Neural cell (in vitro differentiated cells): ENCODE data around the gene RAB3C. TPM values are rescaled to one million over a fixed set of nuclear protein-coding genes. Genes with fewer than 3 reads are reported as not detected.

Experiments
- H2AFZ ChIP-seq: fragments of 200-600, 300-800 bp; sonication (generic), shearing (Covaris generic); 2 replicates; pipeline ENCODE4 v1.6.0; 2014; ENCODE audit warnings: low read depth, mild to moderate bottlenecking, antibody characterized with exemption, low read length, moderate library complexity
- H3F3A ChIP-seq: fragments of 200-600 bp; shearing (Covaris generic); 2 replicates; pipeline ENCODE4 v1.6.1; 2016; ENCODE audit warnings: mild to moderate bottlenecking, moderate library complexity, mixed read lengths, antibody characterized with exemption, low read length; ENCODE audit not compliant: insufficient read depth, poor library complexity, severe bottlenecking
- H3K27ac ChIP-seq: fragments of 200-600, 300-800 bp; sonication (generic), shearing (Covaris generic); 2 replicates; pipeline ENCODE4 v1.5.1; 2014; ENCODE audit warnings: mild to moderate bottlenecking, low read length, moderate library complexity
- H3K27me3 ChIP-seq: fragments of 300-800, 200-600 bp; sonication (generic), shearing (Covaris generic); 2 replicates; pipeline ENCODE4 v1.6.0; 2014; ENCODE audit warnings: mild to moderate bottlenecking, low read depth, low read length, moderate library complexity; ENCODE audit not compliant: insufficient read depth
- H3K36me3 ChIP-seq: fragments of 300-800, 200-600 bp; sonication (generic), shearing (Covaris generic); 2 replicates; pipeline ENCODE4 v1.5.1; 2014; ENCODE audit warnings: mild to moderate bottlenecking, antibody characterized with exemption, low read length, moderate library complexity; ENCODE audit not compliant: insufficient read depth
- H3K4me2 ChIP-seq: fragments of 300-800, 200-600 bp; sonication (generic), shearing (Covaris generic); 2 replicates; pipeline ENCODE4 v1.6.0; 2014; ENCODE audit warnings: mild to moderate bottlenecking, low read length
- H3K4me3 ChIP-seq: fragments of 300-800, 200-600 bp; sonication (generic), shearing (Covaris generic); 2 replicates; pipeline ENCODE4 v1.5.1; 2014; ENCODE audit warnings: mild to moderate bottlenecking, low read length, moderate library complexity
- H3K79me2 ChIP-seq: fragments of 200-600 bp; shearing (Covaris generic); replicated peaks from 2 replicates; pipeline ENCODE4 v1.6.0; 2014; ENCODE audit warnings: mild to moderate bottlenecking, low read length, moderate library complexity; ENCODE audit not compliant: insufficient read depth
- H3K9ac ChIP-seq: fragments of 300-800, 200-600 bp; sonication (generic), shearing (Covaris generic); 2 replicates; pipeline ENCODE4 v1.6.1; 2016; ENCODE audit warnings: mild to moderate bottlenecking, low read length, mixed read lengths
- H3K9me2 ChIP-seq: fragments of 200-600 bp; shearing (Covaris generic); 2 replicates; pipeline ENCODE4 v1.6.1; 2016; ENCODE audit warnings: mild to moderate bottlenecking, low read length, mixed read lengths; ENCODE audit not compliant: insufficient read depth
- H3K9me3 ChIP-seq: fragments of 200-600, 300-800 bp; sonication (generic), shearing (Covaris generic); 2 replicates; pipeline ENCODE4 v1.6.1; 2016; ENCODE audit warnings: mild to moderate bottlenecking, mixed run types, low read length, moderate library complexity, mixed read lengths
- H4K20me1 ChIP-seq: fragments of 200-600 bp; shearing (Covaris generic); 2 replicates; pipeline ENCODE4 v1.6.1; 2016; ENCODE audit warnings: mild to moderate bottlenecking, mixed run types; ENCODE audit not compliant: insufficient read depth
- CTCF ChIP-seq: fragments of 450-650 bp; IDR thresholded peaks from 2 replicates; pipeline ENCODE4 v1.5.1; 2014; ENCODE audit warnings: antibody characterized with exemption, mild to moderate bottlenecking, moderate library complexity; ENCODE audit not compliant: poor library complexity, severe bottlenecking
- EP300 ChIP-seq: fragments of 450-650 bp; conservative IDR thresholded peaks from 2 replicates; pipeline ENCODE4 v1.6.1; 2014; ENCODE audit warnings: antibody characterized with exemption, mild to moderate bottlenecking, moderate library complexity; ENCODE audit not compliant: poor library complexity, severe bottlenecking
- EZH2 ChIP-seq: fragments of 200-600, 300-800 bp; shearing (Covaris generic), sonication (generic); IDR thresholded peaks from 2 replicates; pipeline ENCODE4 v1.6.1; 2014; ENCODE audit warnings: antibody characterized with exemption, low read length, borderline replicate concordance, mild to moderate bottlenecking; ENCODE audit not compliant: insufficient read depth, poor library complexity, severe bottlenecking
- MXI1 ChIP-seq: fragments of 450-650 bp; conservative IDR thresholded peaks from 2 replicates; pipeline ENCODE4 v1.6.1; 2014; ENCODE audit warnings: antibody characterized with exemption, mild to moderate bottlenecking; ENCODE audit not compliant: poor library complexity, severe bottlenecking
- POLR2AphosphoS5 ChIP-seq: IDR thresholded peaks from 2 replicates; pipeline ENCODE4 v1.6.1; 2012
- RAD21 ChIP-seq: fragments of 450-650 bp; conservative IDR thresholded peaks from 2 replicates; pipeline ENCODE4 v1.6.1; 2014; ENCODE audit warnings: antibody characterized with exemption, mild to moderate bottlenecking, moderate library complexity
- REST ChIP-seq: IDR thresholded peaks from 2 replicates; pipeline ENCODE4 v1.6.1; 2012; ENCODE audit warnings: borderline replicate concordance
- SMC3 ChIP-seq: fragments of 450-650 bp; conservative IDR thresholded peaks from 2 replicates; pipeline ENCODE4 v1.6.1; 2014; ENCODE audit warnings: antibody characterized with exemption, mild to moderate bottlenecking, moderate library complexity; ENCODE audit not compliant: poor library complexity
- TAF1 ChIP-seq: IDR thresholded peaks from 2 replicates; pipeline ENCODE4 v1.6.1; 2012; ENCODE audit warnings: low read depth
- polyA plus RNA-seq: library from polyadenylated mRNA; depleted of rRNA; stranded (reverse); fragments of >200 nt; gene quantifications from 2 replicates; pipeline ENCODE4 v1.2.3, GENCODE V29; 2014

Gene RAB3C
- polyA plus RNA-seq, 1 donor from 2014 or later = 94.3 TPM

GRCh38 chr5:58710871-58711270, 128.0 kb downstream of the RAB3C start:
- H3F3A ChIP-seq = no peaks in the 10 kb centered on the region
- no peaks in the 10 kb centered on the region for H3K9me3 ChIP-seq
- TF ChIP-seq POLR2AphosphoS5 (no peak), TAF1 (no peak), EP300 (no peak), CTCF (no peak), MXI1 (no peak), RAD21 (no peak), SMC3 (no peak), REST (no peak), EZH2 (no peak)
- peak overlapping the region; percentile 24 for H3K27ac ChIP-seq
- no peak overlapping the region for H3K4me3 ChIP-seq
- no peaks in the 10 kb centered on the region for H3K9me2 ChIP-seq
- H3K4me2 ChIP-seq = no peak overlapping the region
- H3K36me3 ChIP-seq = no peaks in the 10 kb centered on the region
- no peaks in the 10 kb centered on the region for H3K79me2 ChIP-seq
- H3K27me3 ChIP-seq = no peaks in the 10 kb centered on the region
- no peaks in the 10 kb centered on the region for H4K20me1 ChIP-seq
- no peak overlapping the region for H2AFZ ChIP-seq
- no peak overlapping the region for H3K9ac ChIP-seq

- no peak overlapping the region for H3K4me2 ChIP-seq
- no peak overlapping the region for H2AFZ ChIP-seq
- no peaks in the 10 kb centered on the region for H3K79me2 ChIP-seq
- no peak overlapping the region for H3K9ac ChIP-seq
- TF ChIP-seq POLR2AphosphoS5 = no peak
- TF ChIP-seq MXI1 = no peak
- no peak for TF ChIP-seq RAD21
- TF ChIP-seq EZH2 = no peak
- no peak for TF ChIP-seq CTCF
- no peak for TF ChIP-seq EP300
- TF ChIP-seq TAF1 = no peak
- no peak for TF ChIP-seq SMC3
- TF ChIP-seq REST = no peak
- no peaks in the 10 kb centered on the region for H3K27me3 ChIP-seq
- H3K4me3 ChIP-seq = no peak overlapping the region
- H4K20me1 ChIP-seq = no peaks in the 10 kb centered on the region
- no peaks in the 10 kb centered on the region for H3K9me2 ChIP-seq
- H3K27ac ChIP-seq = no peak overlapping the region
- no peaks in the 10 kb centered on the region for H3K9me3 ChIP-seq
- H3K36me3 ChIP-seq = no peaks in the 10 kb centered on the region
- H3F3A ChIP-seq = no peaks in the 10 kb centered on the region
Observed at GRCh38 chr5:58711965-58712364, 129.1 kb downstream of the RAB3C start.
